HepG2 (cell line): Measurements from ENCODE around the gene SCAPER. TPM values are rescaled to one million over a fixed set of nuclear protein-coding genes. Genes with fewer than 3 reads are reported as not detected.

ENCODE experiments used
- AGO1 ChIP-seq: fragments of 200-400 bp; formaldehyde crosslinking; IDR thresholded peaks from 2 replicates; pipeline ENCODE4 v1.6.1; 2017; ENCODE audit warnings: mild to moderate bottlenecking, low read depth, low read length, moderate library complexity; ENCODE audit not compliant: poor library complexity, severe bottlenecking
- ATM ChIP-seq: fragments of 450-650 bp; IDR thresholded peaks from 2 replicates; pipeline ENCODE4 v1.7.1; 2017; ENCODE audit warnings: mild to moderate bottlenecking, borderline replicate concordance
- BRCA1 ChIP-seq: sonication (generic); formaldehyde crosslinking; IDR thresholded peaks from 2 replicates; pipeline ENCODE4 v1.4.0; 2020; ENCODE audit warnings: missing genetic modification reagents
- ELF3 ChIP-seq: IDR thresholded peaks from 2 replicates; pipeline ENCODE4 v1.6.1; 2016; ENCODE audit warnings: missing genetic modification reagents, missing compliant biosample characterization
- EP300 ChIP-seq, 3 experiments: sonication (generic) in 1 of 3; formaldehyde crosslinking in 1 of 3; IDR thresholded peaks; 2 replicates each; pipeline versions ENCODE4 v1.5.1 to v1.6.1; 2011 to 2020; ENCODE audit warnings: low read depth in 2 of 3, low read length in 2 of 3, borderline replicate concordance in 1 of 3, improper control_type of control experiment in 1 of 3, mild to moderate bottlenecking in 1 of 3, missing genetic modification reagents in 1 of 3, moderate library complexity in 1 of 3
- HMG20B ChIP-seq: conservative IDR thresholded peaks from 2 replicates; pipeline ENCODE4 v1.6.1; 2016; ENCODE audit warnings: missing genetic modification reagents, missing compliant biosample characterization
- HOMEZ ChIP-seq: IDR thresholded peaks from 2 replicates; pipeline ENCODE4 v1.6.1; 2016; ENCODE audit warnings: low read depth
- JUNB ChIP-seq: sonication (generic); formaldehyde crosslinking; IDR thresholded peaks from 2 replicates; pipeline ENCODE4 v1.8.0; 2022; ENCODE audit warnings: missing genetic modification reagents, mild to moderate bottlenecking, borderline replicate concordance
- MAFK ChIP-seq, 2 experiments: IDR thresholded peaks in 1 of 2; conservative IDR thresholded peaks in 1 of 2; 2 replicates each; pipeline ENCODE4 v1.6.1; 2011; ENCODE audit warnings: improper control_type of control experiment in 2 of 2, low read length in 2 of 2
- MEIS1 ChIP-seq: sonication (generic); formaldehyde crosslinking; IDR thresholded peaks from 2 replicates; pipeline ENCODE4 v1.9.0; 2021; ENCODE audit warnings: mild to moderate bottlenecking, missing genetic modification reagents, moderate library complexity, borderline replicate concordance
- RAD21 ChIP-seq: fragments of 450-650 bp; formaldehyde crosslinking; IDR thresholded peaks from 2 replicates; pipeline ENCODE4 v1.5.0; 2020; ENCODE audit warnings: mild to moderate bottlenecking
- SRY ChIP-seq: sonication (generic); formaldehyde crosslinking; IDR thresholded peaks from 2 replicates; pipeline ENCODE4 v1.8.0; 2022; ENCODE audit warnings: mild to moderate bottlenecking, missing genetic modification reagents
- USF2 ChIP-seq, 2 experiments: sonication (generic) in 1 of 2; formaldehyde crosslinking in 1 of 2; IDR thresholded peaks; 2 replicates each; pipeline versions ENCODE4 v1.5.1 to v1.6.1; 2011 to 2020; ENCODE audit warnings: borderline replicate concordance in 1 of 2, low read depth in 1 of 2, low read length in 1 of 2, mild to moderate bottlenecking in 1 of 2, missing genetic modification reagents in 1 of 2, moderate library complexity in 1 of 2
- ZBTB21 ChIP-seq: sonication (generic); formaldehyde crosslinking; IDR thresholded peaks from 2 replicates; pipeline ENCODE4 v1.4.0; 2020; ENCODE audit warnings: missing genetic modification reagents
- ZNF75D ChIP-seq: sonication (generic); formaldehyde crosslinking; IDR thresholded peaks from 2 replicates; pipeline ENCODE4 v1.8.1; 2023; ENCODE audit warnings: missing genetic modification reagents, mild to moderate bottlenecking, borderline replicate concordance
- ZNF761 ChIP-seq: sonication (generic); formaldehyde crosslinking; conservative IDR thresholded peaks from 2 replicates; pipeline ENCODE4 v1.4.0; 2020; ENCODE audit warnings: mild to moderate bottlenecking, missing genetic modification reagents
- polyA plus RNA-seq, 8 experiments: library from polyadenylated mRNA; depleted of rRNA in 3 of 8; stranded (reverse) in 7 of 8; unstranded in 1 of 8; fragments of >200 nt; fragmentation: Illumina TruSeq in 4 of 8; extraction: Trizol in 4 of 8; gene quantifications; 2 replicates each; pipeline versions ENCODE4 v1.2.1 to v1.2.3, GENCODE V29; 2011 to 2016; ENCODE audit warnings: low read depth in 4 of 8, missing spikeins in 1 of 8, mixed read lengths in 1 of 8; ENCODE audit not compliant: insufficient read depth in 1 of 8
- total RNA-seq, 5 experiments: library from RNA; depleted of rRNA; stranded (reverse); fragments of >200 nt; fragmentation: Illumina TruSeq; extraction: Trizol; gene quantifications; 2 replicates each; pipeline ENCODE4 v1.2.3, GENCODE V29; 2016; ENCODE audit warnings: low read depth in 1 of 5
- TF ChIP-seq, protein P1 (sequence below): sonication (generic); formaldehyde crosslinking; IDR thresholded peaks from 2 replicates; pipeline ENCODE4 v1.5.1; 2020; ENCODE audit warnings: mild to moderate bottlenecking, missing genetic modification reagents, borderline replicate concordance
- TF ChIP-seq, protein P2 (sequence below): sonication (generic); IDR thresholded peaks from 2 replicates; pipeline ENCODE4 v1.6.1; 2016; ENCODE audit warnings: low read depth, borderline replicate concordance

The SCAPER gene
- total and polyA plus RNA-seq, 2 of the 13 experiments (the other 11 are each of a cell fraction or from before 2014, with no cell fraction given): 4.3 to 10.5 TPM

GRCh38 chr15:76312540-76313174 lies 592.5 kb downstream of the SCAPER start (continued):
- TF ChIP-seq ATM (no peak), ELF3 (CRISPR knock-in tag) (0 out of 2 replicates have a peak, but pooled peaks have one; percentile 40), ZBTB21 (CRISPR knock-in tag) (no peak), HMG20B (CRISPR knock-in tag) (no peak), ZNF761 (CRISPR knock-in tag) (no peak), ZNF75D (CRISPR knock-in tag) (no peak), SRY (CRISPR knock-in tag) (no peak), USF2 (IDR thresholded peaks at IDR 0.05; ENCODE audit: low read depth, low read length) (no peak), USF2 (CRISPR knock-in tag; IDR thresholded peaks at IDR 0.05; ENCODE audit: borderline replicate concordance) (no peak), RAD21 (CRISPR knock-in tag) (no peak), HOMEZ (CRISPR knock-in tag) (no peak), MAFK (conservative IDR thresholded peaks at IDR 0.05 in 1 of 2, IDR thresholded peaks at IDR 0.05 in 1 of 2; ENCODE audit: low read length in 2 of 2) (0 out of 4 replicates have a peak, but pooled peaks have one; percentile 18 to 26), JUNB (peak; percentile 55; the same call in 1 of the 2 replicates), MEIS1 (CRISPR knock-in tag) (no peak), EP300 (IDR thresholded peaks at IDR 0.05; ENCODE audit: low read depth in 2 of 2, low read length in 2 of 2) (peak in 1 of 2 experiments; percentile 58; a peak in 1 of 4 replicates), EP300 (CRISPR knock-in tag; IDR thresholded peaks at IDR 0.05; ENCODE audit: borderline replicate concordance) (0 out of 2 replicates have a peak, but pooled peaks have one; percentile 49), AGO1 (no peak), BRCA1 (CRISPR knock-in tag) (no peak)
- TF ChIP-seq, protein P1, sequence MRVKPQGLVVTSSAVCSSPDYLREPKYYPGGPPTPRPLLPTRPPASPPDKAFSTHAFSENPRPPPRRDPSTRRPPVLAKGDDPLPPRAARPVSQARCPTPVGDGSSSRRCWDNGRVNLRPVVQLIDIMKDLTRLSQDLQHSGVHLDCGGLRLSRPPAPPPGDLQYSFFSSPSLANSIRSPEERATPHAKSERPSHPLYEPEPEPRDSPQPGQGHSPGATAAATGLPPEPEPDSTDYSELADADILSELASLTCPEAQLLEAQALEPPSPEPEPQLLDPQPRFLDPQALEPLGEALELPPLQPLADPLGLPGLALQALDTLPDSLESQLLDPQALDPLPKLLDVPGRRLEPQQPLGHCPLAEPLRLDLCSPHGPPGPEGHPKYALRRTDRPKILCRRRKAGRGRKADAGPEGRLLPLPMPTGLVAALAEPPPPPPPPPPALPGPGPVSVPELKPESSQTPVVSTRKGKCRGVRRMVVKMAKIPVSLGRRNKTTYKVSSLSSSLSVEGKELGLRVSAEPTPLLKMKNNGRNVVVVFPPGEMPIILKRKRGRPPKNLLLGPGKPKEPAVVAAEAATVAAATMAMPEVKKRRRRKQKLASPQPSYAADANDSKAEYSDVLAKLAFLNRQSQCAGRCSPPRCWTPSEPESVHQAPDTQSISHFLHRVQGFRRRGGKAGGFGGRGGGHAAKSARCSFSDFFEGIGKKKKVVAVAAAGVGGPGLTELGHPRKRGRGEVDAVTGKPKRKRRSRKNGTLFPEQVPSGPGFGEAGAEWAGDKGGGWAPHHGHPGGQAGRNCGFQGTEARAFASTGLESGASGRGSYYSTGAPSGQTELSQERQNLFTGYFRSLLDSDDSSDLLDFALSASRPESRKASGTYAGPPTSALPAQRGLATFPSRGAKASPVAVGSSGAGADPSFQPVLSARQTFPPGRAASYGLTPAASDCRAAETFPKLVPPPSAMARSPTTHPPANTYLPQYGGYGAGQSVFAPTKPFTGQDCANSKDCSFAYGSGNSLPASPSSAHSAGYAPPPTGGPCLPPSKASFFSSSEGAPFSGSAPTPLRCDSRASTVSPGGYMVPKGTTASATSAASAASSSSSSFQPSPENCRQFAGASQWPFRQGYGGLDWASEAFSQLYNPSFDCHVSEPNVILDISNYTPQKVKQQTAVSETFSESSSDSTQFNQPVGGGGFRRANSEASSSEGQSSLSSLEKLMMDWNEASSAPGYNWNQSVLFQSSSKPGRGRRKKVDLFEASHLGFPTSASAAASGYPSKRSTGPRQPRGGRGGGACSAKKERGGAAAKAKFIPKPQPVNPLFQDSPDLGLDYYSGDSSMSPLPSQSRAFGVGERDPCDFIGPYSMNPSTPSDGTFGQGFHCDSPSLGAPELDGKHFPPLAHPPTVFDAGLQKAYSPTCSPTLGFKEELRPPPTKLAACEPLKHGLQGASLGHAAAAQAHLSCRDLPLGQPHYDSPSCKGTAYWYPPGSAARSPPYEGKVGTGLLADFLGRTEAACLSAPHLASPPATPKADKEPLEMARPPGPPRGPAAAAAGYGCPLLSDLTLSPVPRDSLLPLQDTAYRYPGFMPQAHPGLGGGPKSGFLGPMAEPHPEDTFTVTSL (CRISPR knock-in tag): 0 out of 2 replicates have a peak, but pooled peaks have one; percentile 38
- TF ChIP-seq, protein P2, sequence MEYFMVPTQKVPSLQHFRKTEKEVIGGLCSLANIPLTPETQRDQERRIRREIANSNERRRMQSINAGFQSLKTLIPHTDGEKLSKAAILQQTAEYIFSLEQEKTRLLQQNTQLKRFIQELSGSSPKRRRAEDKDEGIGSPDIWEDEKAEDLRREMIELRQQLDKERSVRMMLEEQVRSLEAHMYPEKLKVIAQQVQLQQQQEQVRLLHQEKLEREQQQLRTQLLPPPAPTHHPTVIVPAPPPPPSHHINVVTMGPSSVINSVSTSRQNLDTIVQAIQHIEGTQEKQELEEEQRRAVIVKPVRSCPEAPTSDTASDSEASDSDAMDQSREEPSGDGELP: no peak
